Stimulated activated CD4-positive, alpha-beta T cell treated with anti-CD3 and anti-CD28 coated beads, Interleukin-2, amount 100 ng/mL, for 24 hours (primary cell): Measurements from ENCODE around the gene PNPLA7.
"Not testable (repeated sequence)": the region's sequence is repeated elsewhere in the genome, so short reads cannot be mapped to it uniquely, and the experiment has no call there.

Experiments
- DNase-seq, 2 donors: peaks; one replicate each; pipeline ENCODE4 v3.0.0-alpha.2; 2020

Gene PNPLA7

DNA sequence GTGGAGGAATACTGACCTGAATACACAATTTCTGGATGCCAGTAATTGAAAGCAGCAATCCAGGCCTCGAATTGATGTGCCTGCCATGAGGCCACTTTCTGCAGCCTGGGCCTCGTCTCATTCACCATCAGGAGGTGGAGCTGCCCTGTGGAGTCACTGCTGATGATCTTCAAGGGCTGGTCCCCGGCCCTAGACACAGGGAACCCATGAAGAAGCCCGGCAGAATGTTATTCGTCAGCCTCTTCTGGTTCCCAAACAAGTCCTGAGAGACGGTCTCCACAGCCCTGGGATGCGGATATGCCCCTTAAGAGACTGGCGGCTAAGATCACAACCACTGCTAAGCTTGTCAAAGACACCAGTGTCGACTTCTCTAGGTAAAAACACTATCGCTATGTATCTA, 24.0 kb upstream of the PNPLA7 start:
- DNase-seq, result no peak

DNA sequence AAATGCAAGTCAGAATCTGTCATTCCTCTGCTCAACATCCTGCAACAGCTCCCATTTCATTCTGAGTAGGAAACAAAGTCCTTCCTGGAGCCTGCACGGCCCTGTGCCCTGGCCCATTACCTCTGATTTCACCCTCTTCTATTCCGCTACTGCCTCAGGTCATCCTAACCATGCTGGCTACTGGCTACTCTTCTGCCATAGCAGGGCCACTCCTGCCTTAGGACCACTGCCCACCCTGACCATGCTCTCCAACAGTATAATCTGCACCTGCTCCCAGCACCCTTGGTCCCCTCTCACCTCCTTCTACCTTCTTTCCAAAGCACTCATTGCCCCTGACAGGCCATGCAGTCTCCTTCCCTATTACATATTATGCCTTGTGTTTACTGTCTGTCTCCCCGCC, 20.4 kb upstream of the PNPLA7 start:
- no peak for DNase-seq

DNA sequence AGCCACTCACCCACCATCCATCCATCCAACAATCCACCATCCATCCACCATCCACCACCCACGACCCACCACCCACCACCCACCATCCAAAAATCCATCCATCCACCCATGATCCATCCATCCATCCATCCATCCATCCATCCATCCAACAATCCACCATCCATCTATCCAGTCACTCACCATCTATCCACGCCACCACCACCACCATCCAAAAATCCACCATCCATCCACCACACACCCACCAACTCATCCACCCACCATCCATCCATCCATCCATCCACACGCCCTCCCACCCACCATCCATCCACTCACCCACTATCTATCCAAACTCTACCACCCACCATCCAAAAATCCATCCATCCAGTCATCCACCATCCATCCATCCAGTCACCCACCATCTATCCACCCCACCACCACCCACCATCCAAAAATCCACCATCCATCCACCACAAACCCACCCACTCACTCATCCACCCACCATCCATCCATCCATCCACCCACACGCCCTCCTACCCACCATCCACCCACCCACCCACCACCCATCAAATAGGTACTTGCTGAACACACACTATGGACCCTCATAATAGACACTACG, 19.5 kb upstream of the PNPLA7 start:
- no peak for DNase-seq

GRCh38 chr9:137568445-137568844, 18.2 kb upstream of the PNPLA7 start:
- not testable (repeated sequence) for DNase-seq

GRCh38 chr9:137564817-137565411, 14.7 kb upstream of the PNPLA7 start:
- DNase-seq, result no peak

DNA sequence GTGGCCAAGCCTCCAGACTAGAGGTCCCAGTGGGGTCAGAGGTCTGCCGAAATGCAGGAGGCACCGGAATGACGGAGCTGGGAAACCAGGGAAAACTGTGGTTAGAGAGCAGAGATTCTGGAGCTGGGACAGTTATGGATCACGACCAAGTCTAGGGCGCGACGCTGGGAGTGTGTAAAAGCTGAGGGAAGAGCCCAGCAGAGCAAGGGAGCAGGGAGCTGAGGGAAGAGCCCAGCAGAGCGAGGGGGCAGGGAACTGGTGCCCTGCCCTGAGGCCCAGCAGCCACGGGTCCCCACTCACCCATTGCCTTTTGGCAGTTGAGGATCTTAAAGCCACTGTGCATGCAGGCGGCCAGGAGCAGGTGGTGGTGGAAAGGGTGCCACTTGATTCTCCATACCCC, 13.9 kb upstream of the PNPLA7 start:
- no peak for DNase-seq

DNA sequence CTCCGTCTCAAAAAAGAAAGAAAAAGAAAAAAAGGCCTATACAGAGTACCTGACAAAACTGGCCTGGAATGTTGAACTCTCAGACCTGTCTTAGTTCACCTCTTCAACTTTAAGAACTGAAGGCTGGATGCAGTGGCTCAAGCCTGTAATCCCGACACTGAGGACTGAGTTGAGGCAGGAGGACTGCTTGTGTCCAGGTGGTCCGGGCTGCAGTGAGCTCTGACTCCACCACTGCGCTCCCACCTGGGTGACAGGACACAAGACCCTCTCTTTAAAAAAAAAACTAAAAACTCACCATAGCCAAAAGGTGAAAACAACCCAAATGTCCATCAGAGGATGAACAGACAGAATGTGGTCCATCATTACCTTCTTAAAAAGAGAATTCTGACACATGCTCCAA, 7.9 kb upstream of the PNPLA7 start:
- no peak for DNase-seq

- no peak for DNase-seq
Measured at GRCh38 chr9:137556069-137556838, 6.1 kb upstream of the PNPLA7 start.

DNA sequence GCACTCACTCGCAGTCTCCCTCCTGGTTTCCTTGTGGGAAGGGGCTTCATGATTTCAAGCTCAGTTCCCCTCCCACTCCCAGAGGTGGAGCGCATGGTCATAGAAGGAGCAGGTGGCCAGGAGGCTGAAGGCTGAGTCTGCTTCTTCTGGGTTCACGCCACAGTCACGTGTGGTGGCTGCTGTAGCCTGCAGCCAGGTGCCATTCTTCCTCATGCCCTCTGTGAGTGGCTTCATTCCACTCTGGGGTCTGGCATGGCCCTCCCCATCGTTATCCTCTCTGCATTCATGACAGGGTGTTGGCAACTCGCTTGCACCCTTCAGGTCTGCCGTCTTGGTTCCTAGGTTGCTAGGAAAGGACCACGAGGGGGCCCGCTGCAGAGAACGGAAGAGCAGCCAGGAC, 5.0 kb upstream of the PNPLA7 start:
- no peak for DNase-seq

- no peak for DNase-seq
Measured at GRCh38 chr9:137554349-137554748, 4.1 kb upstream of the PNPLA7 start.

- not testable (repeated sequence) for DNase-seq
Measured at GRCh38 chr9:137553654-137554053, 3.5 kb upstream of the PNPLA7 start.

DNA sequence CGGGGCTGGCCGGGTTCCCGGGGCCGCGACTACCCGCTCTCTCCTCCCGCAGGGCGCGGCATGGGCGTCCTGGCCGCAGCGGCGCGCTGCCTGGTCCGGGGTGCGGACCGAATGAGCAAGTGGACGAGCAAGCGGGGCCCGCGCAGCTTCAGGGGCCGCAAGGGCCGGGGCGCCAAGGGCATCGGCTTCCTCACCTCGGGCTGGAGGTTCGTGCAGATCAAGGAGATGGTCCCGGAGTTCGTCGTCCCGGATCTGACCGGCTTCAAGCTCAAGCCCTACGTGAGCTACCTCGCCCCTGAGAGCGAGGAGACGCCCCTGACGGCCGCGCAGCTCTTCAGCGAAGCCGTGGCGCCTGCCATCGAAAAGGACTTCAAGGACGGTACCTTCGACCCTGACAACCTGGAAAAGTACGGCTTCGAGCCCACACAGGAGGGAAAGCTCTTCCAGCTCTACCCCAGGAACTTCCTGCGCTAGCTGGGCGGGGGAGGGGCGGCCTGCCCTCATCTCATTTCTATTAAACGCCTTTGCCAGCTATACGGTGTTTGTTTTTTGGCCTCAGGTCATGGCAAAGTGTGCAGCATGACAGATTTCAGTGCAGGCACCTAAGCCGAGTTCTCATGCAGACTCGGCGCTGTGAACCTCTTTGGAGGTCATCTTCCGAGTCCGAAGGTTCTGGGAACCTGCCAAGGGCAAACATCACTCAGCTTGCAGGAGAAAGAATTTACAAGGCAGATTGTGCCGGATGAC, 2.0 kb upstream of the PNPLA7 start:
- DNase-seq, result peak; percentile 35 to 36

DNA sequence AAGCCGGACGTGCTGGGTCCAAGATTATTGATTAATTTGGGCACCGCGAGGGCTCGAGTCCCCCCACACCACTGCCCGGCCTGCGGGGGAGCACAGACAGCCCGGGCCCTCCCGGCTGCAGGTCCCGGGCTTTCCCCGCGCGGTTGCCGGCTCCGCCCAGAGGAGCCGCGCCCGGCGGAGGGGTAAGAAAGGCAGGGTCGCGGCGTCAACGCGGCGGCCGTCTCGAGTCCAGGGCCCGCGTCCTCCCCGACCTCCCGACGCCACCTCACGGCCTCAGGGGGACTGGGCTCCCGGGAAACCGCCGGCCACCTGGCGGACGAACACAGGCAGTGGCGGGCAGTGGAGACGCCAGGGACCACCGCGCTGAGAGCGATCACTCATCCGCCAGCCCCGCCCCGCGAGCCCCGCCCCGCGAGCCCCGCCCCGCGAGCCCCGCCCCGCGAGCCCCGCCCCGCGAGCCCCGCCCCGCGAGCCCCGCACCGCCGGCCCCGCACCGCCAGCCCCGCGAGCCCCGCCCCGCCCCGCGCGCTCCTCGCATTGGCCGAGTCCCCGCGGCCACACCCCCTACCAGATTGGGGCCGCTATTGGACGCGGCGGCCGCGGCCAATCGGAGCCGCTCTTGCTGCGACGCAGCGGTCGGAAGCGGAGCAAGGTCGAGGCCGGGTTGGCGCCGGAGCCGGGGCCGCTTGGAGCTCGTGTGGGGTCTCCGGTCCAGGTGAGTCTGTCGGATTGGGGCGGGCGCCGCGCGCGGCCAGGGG, 1.2 kb upstream of the PNPLA7 start, which contains the start of gene MRPL41:
Gene MRPL41, plus strand, starts transcription at position 616 of the 758 bp plus-strand sequence. CDS start 203 bp downstream, outside the sequence.
- DNase-seq, result peak; percentile 90 to 94

GRCh38 chr9:137550958-137551263, 709 bp upstream of the PNPLA7 start:
- DNase-seq, result not testable (repeated sequence)

- no peak for DNase-seq
Measured at GRCh38 chr9:137547687-137548543, 2.3 kb downstream of the PNPLA7 start.

GRCh38 chr9:137545123-137545522, 5.1 kb downstream of the PNPLA7 start:
- no peak for DNase-seq

DNA sequence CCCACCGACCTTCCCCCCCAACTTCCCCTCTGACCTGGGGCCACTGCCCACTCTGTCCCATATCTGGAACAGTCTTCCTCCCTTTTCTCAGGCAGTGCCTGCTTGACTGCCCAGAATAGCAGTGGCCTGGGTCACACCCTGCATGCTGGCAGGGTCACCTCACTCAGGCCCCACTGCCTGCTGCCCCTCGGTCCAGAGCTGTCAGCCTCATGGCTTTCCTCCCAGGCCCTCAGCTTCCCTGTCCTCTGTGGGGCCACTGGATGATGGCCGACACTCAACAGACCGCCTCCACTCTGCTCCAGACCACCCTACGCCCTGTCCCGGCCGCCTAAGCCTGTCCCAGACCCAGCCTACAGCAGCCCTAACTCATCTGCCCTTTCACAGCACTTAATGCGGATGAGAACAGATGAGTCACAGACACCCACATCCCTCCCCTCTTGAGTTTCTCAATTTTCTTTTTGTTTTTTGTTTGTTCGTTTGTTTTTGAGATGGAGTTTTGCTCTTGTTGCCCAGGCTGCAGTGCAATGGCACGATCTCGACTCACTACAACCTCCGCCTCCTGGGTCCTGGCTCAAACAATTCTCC, 5.9 kb downstream of the PNPLA7 start:
- DNase-seq, result no peak

- DNase-seq, result no peak
Measured at GRCh38 chr9:137543237-137543963, 6.8 kb downstream of the PNPLA7 start.

GRCh38 chr9:137542486-137542885, 7.7 kb downstream of the PNPLA7 start:
- no peak for DNase-seq

DNA sequence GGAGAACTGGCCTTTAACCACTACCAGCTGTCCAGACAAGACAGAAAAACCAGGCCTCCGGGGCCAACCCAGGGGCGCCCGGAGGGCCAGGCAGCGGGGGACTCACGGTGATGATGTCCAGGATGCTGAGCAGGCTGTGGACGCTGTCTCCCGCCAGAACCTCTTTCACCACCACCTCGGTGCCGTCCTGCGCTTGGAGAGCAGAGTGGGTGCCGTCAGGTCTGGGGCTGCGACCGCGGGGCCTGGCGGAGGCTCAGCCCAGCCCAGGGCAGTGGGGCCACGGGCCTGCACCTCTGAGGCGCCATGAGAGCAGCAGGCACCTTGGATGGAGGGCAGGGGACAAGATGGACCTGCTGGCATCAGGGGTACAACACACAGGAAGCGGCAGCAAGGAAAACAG, 9.7 kb downstream of the PNPLA7 start:
- no peak for DNase-seq

DNA sequence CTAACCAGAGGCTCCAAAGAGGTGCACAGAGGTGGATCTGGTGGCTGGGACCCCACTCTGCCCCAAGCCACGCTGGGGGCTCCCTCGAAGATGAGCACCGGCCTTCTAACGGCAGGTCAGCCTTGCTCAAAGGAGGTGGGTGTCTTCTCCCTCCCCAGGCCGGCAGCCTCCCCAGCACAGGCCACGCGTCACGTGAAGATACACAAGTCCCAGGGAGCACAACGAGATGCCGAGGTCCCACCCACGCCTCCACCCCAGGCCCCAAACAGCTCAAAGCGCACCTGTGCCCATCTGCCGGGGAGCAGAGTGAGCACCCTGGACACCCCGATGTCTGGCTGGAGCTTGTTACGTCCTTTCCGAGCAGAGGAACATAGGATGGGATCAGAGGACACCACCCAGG, 12.1 kb downstream of the PNPLA7 start:
- no peak for DNase-seq
